ENCODE data around the gene ZFAND2B.

Gene ZFAND2B

DNA sequence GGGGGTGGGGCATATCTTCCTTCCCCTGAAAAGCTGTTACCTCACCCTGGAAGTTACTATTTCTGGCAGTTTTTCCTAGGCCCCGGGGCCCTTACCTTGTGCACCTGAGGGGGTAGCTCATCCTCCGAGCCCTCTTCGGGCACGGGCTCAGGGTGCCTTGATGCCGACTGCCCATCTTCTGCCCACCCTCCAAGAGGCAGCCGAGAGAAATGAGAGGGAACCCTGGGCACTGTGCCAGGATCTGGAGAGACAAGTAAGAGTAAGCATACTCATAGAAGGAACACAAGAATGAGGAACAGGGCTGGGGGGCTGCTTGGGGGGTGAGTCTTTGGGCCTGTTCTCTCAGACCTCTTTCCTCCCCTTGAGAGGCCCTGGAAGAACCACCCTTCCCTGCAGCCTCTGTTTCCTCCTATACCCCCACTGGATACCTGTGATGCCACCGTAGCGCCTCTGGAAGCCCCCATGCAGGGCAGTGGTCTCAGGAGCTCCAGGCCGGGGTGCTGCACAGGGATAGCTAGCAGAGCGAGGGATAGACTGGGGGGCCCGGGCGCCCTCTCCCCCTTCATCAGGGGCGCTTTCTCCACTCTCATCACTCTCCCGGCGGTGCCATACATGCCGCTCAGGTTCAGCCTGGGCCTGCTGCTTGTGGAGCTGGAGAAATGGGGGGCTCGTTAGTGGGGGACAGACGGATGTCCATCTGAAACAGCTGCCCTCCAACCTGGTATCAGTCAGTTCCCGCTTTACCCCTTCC lies 14.2 kb downstream of the ZFAND2B start:
- ATAC-seq, result no peak
- no peaks in the 10 kb centered on the region for H3K27me3 Mint-ChIP-seq
- no peaks in the 10 kb centered on the region for H3K9me3 Mint-ChIP-seq
- no peak overlapping the region for H3K4me3 Mint-ChIP-seq
- no peak for DNase-seq
- no peak overlapping the region for H3K27ac Mint-ChIP-seq
- peaks cover 45% of the 10 kb centered on the region for H3K4me1 Mint-ChIP-seq

DNA sequence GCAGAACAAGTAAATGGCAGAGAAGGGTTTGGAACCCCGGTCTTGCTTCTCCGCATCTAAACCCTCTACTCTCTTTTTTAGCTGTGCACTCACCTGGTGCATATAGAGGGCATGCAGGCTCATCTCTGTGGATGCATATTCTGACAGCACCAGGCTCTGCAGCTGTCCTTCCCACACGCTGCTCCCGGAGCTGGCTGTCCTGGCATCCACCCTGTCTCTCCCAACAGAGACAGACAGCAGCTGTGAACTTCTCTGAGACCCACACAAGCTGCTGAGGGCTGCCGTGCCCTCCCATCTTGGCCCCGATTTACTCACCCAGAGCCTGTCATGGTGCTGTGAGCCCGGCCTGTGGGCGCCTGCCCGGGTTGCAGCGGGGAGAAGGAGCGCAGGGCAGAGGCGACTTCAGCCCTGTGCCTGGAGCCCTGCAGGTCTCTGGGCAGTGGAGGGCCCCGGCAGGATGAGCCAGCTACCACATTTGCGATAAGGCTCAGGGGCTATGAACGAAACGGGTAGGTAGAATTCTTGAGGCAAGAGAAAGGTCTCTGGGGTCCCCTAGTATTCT lies 15.5 kb downstream of the ZFAND2B start:
- ATAC-seq (no peak), DNase-seq (no peak)
- no peaks in the 10 kb centered on the region for H3K9me3 Mint-ChIP-seq
- H3K4me3 Mint-ChIP-seq, result no peak overlapping the region
- H3K27ac Mint-ChIP-seq, result no peak overlapping the region
- H3K4me1 Mint-ChIP-seq, result peaks cover 39% of the 10 kb centered on the region
- no peaks in the 10 kb centered on the region for H3K27me3 Mint-ChIP-seq

DNA sequence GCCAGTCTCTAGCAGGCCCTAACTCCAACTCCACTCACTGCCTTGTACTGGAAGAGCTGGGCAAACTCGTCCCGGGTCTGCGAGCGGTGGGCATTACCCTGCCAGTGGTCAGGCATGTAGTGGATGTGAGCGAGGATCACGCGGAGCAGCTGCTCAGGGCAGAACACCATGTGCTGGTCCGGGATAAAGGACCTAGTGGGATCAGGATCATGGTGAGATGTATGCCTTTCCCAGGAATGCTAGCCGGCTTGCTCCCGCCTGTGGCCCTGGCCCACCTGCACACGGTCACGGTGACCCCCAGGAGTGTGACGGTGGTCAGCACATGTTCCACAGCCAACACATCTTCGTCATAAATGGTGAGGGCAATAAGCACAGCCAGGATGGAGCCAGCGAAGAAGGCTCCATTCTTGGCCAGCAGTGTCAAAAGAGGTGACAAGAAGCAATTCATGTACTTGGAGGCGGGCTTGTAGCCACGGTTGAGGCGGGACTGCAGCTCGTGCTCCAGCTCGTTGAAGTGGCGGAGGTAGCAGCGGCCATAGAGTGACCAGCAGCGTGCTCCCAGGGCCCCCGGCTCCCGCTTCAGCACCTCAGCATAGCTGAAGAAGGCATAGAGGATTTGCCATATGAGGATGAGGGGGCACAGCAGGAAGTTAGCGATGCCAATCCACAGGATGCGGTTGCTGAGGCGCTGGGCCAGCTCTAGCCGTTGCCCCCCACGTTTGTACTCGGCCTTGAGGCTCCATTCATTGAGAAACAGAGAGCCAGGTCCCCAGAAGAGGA lies 17.4 kb downstream of the ZFAND2B start:
- ATAC-seq, result no peak
- no peaks in the 10 kb centered on the region for H3K9me3 Mint-ChIP-seq
- no peak overlapping the region for H3K27ac Mint-ChIP-seq
- no peak for DNase-seq
- peaks cover 41% of the 10 kb centered on the region for H3K4me1 Mint-ChIP-seq
- no peaks in the 10 kb centered on the region for H3K27me3 Mint-ChIP-seq
- no peak overlapping the region for H3K4me3 Mint-ChIP-seq

DNA sequence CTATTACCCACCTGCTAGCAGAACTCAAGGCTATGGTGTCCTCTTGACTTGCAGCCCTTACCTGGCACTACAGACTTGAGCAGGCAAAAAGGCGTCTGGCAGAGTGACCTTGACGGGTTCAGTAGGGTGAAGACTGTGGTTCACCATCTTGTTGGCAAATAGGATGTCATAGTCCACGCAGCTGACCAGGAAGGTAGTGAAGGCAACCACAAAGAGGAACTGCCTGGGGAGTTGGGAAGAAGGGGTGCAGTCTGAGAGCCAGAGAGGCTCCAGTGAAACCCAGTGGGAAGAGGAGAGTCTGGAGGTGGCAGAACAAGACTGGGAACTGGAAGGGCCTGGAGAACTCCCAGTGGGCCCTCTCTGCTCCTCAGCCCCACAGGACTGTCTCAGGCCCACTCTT lies 18.8 kb downstream of the ZFAND2B start:
- no peak for DNase-seq
- Mint-ChIP-seq H3K4me1 (peaks cover 30% of the 10 kb centered on the region), H3K9me3 (no peaks in the 10 kb centered on the region), H3K27me3 (no peaks in the 10 kb centered on the region), H3K27ac (no peak overlapping the region), H3K4me3 (peak overlapping the region in 1 of 2 donors; percentile 12)
- ATAC-seq, result no peak

DNA sequence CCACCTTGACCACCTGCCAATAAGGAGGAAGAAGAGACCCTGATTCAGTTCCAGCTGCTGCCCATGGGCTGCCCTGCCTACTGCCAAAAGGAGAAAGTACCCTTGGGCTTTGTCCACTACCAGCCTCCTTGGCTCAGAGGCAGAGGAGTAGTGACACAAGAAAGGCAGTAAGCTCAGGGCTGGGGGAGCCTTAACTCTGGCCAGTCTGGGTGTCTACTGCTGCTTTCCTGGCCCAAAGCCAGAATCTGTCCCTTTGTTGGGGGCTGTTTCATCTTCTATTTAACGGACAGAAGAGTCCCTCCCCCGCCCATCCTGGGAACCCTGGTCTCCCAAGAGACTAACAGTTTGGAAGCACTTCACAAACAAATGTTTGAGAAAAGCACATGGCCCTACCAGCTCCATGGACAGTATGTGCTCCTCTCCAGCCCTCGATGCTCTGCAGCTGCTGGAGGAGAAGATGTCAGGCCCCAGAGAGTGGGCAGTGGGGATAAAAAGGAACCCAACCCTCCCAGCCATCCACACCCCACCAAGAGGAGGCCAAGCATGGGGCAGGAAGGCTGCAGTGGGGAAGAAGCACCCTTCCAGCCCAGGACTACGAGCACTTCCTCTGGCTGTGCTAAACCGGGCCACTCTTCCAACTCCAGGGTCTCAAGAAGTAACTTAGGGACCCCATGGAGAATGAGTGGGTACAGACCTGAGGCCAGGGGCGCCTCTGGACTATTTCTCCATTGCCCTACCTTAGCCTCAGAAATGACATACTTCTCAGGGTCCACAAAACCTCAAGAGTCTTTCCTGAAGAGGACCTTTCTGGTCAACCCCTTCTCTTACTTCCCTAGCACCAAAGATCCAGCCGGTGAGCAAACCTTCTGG lies 21.7 kb downstream of the ZFAND2B start:
- Mint-ChIP-seq H3K27ac (peak overlapping the region; percentile 70 to 90), H3K9me3 (no peaks in the 10 kb centered on the region), H3K4me3 (peak overlapping the region; percentile 81 to 100), H3K27me3 (no peaks in the 10 kb centered on the region), H3K4me1 (peaks cover 53% of the 10 kb centered on the region)
- DNase-seq (no peak), ATAC-seq (no peak)

DNA sequence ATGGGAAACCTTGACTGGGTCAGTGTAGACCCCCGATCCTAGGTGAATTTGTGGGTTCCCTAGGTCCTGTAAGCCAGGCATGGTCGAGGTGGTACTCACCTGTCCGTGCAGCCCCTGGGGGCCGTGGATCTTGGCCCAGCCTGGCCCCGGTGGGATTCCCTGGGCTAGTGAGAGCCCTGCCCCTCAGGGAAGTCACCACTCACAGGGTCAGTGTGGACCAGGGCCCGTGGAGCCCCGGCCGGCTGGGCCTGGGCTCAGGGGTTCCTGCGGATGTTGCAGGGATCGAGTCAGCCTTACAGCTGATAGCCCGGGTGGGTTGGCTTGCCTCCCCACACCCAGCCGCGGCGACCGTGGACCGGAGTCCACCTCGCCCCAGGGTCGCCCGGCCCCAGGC lies 22.3 kb downstream of the ZFAND2B start:
- no peaks in the 10 kb centered on the region for H3K9me3 Mint-ChIP-seq
- H3K4me1 Mint-ChIP-seq, result peaks cover 59% of the 10 kb centered on the region
- no peaks in the 10 kb centered on the region for H3K27me3 Mint-ChIP-seq
- H3K4me3 Mint-ChIP-seq, result peak overlapping the region; percentile 81 to 100
- DNase-seq (no peak), ATAC-seq (no peak)
- H3K27ac Mint-ChIP-seq, result peak overlapping the region; percentile 70 to 90

DNA sequence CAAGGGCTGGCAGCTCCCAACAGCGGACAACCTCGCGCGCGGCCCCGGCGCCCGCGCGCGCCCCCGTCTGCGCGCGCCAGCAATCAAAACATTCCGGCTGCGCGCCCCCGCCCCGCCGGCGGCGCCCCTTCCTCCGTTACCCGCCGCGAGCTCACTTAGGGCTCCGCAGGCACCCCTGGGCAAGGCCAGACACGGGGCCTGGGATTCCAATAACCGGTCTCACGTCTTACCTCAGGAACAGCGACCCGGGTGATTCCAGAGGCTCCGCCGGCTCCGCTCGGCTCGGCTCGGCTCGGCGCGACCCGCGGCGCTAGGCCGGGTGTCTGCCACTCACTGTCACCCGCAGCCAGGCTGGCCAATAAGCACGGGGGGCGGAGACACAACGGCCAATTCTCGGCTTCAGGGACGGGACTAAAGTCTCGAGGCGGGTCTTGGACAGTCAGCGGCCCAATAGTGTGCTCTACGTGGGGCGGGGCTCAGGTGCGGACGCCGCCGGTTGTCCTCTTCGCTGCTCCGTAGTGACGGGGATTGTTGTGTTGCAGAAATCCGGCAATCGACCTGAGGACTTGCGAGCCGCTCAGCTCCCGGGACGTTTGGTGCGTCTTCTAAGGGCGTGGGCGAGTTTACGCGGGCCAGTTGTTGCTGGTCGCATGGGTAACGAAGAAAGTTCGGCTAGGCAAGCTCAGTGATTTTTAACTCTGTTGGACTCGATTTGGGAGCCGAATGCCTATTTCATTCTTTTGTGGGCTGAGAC lies 22.9 kb downstream of the ZFAND2B start, which contains the start of the genes ANKZF1 and ATG9A:
Gene ANKZF1 (plus strand): TSS at position 502 of the 754 bp plus-strand sequence. CDS start 452 bp downstream, outside the sequence.
Gene ATG9A (minus strand): TSS at position 332 of the 754 bp plus-strand sequence. CDS start 1,612 bp downstream, outside the sequence.
- no peaks in the 10 kb centered on the region for H3K9me3 Mint-ChIP-seq
- peaks cover 65% of the 10 kb centered on the region for H3K4me1 Mint-ChIP-seq
- peak within 1 kb of the TSS; percentile 97 to 99 for H3K27ac Mint-ChIP-seq
- H3K27me3 Mint-ChIP-seq, result no peaks in the 10 kb centered on the region
- H3K4me3 Mint-ChIP-seq, result peak within 1 kb of the TSS; percentile 93 to 100
- ATAC-seq (peak; percentile 97), DNase-seq (peak; percentile 97 to 99)

DNA sequence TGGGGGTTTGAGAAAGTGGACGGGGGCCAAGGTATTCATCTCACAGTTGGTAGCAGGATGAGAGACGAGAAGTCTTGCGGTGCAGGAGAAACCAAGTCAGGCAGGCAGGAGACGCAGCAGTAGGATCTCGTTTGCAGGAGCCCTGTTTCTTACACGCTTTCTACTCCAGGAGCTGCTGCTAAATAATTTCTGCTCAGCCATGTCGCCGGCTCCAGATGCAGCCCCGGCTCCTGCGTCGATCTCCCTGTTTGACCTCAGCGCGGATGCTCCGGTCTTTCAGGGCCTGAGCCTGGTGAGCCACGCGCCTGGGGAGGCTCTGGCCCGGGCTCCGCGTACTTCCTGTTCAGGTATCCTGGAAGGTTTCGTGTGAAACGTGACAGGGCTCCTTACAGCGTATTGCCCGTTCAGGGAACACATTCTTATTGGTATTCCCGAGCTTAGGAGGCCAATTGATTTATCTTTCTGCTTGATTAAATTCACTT lies 23.5 kb downstream of the ZFAND2B start:
- peak; percentile 40 for ATAC-seq
- Mint-ChIP-seq H3K27me3 (no peaks in the 10 kb centered on the region), H3K27ac (peak overlapping the region; percentile 97 to 99), H3K9me3 (no peaks in the 10 kb centered on the region), H3K4me1 (peaks cover 69% of the 10 kb centered on the region), H3K4me3 (peak overlapping the region; percentile 93 to 100)
- DNase-seq, result peak; percentile 46 to 63

DNA sequence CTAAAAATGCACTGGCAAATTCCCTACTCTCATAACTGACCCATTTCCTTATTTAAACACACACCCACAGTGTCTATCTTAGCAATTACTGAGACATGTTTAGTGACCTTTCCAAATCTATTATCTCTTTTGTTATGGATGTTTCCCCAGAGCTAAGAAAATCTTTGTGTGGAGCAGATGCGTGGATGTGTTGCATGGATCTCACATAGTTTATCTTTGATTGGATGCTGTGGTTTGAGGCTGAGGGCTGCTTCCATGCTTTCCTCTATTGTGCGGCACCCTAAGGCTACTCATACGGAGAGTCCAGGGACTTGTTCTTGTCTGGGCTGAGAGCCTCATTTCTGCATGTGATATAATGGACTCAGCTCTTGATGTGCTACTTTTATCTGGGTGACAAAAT lies 27.7 kb downstream of the ZFAND2B start:
- Mint-ChIP-seq H3K27ac (no peak overlapping the region), H3K27me3 (no peaks in the 10 kb centered on the region), H3K9me3 (no peaks in the 10 kb centered on the region), H3K4me1 (peaks cover 48% of the 10 kb centered on the region), H3K4me3 (no peak overlapping the region)
- DNase-seq (no peak), ATAC-seq (no peak)

DNA sequence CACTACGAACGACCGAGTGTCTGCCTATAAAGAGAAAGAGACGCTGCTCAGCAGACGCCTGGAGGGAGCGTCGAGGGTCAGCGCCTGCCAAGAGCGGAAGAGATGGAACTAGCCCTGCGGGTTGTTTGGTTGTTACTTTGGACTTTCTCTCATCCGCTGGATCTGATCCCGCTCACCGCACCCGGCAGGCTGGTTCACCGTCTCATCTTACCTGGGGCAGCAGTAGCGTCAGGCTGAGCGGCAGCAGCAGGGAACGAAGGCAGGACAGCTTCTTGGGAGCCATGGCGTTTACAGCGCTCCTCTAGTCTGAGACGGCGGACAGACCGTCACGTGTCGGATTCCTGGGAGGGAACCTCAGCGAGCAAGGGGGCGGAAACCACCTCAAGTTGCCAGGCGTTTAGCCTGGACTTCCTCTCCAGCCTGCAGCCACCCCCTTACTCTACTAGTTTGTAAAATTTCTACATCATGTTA lies 36.7 kb downstream of the ZFAND2B start:
- ATAC-seq (no peak), DNase-seq (no peak)
- Mint-ChIP-seq H3K27ac (peak overlapping the region; percentile 46 to 55), H3K27me3 (no peaks in the 10 kb centered on the region), H3K4me1 (peaks cover 46% of the 10 kb centered on the region), H3K9me3 (no peaks in the 10 kb centered on the region), H3K4me3 (peak overlapping the region in 1 of 2 donors; percentile 72)

DNA sequence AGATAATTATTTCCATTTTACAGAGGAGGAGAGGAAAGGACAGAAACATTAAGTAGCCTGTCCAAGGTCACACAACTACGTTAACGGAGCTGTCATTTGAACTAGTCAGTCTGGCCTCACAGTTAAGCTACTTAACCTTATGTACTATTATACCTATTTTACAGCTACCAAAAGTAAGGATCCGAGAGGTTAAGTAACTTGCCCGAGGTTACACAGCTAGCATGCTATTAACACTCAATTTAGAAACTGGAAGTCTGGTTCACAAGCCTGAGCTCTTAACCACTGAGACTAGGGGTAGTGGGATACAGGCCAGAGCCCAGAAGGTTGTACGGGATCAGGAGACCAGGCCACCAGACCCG lies 38.2 kb downstream of the ZFAND2B start:
- DNase-seq (no peak), ATAC-seq (no peak)
- H3K9me3 Mint-ChIP-seq, result no peaks in the 10 kb centered on the region
- no peaks in the 10 kb centered on the region for H3K27me3 Mint-ChIP-seq
- peak overlapping the region; percentile 96 to 98 for H3K4me3 Mint-ChIP-seq
- peaks cover 61% of the 10 kb centered on the region for H3K4me1 Mint-ChIP-seq
- H3K27ac Mint-ChIP-seq, result peak overlapping the region; percentile 97 to 98

DNA sequence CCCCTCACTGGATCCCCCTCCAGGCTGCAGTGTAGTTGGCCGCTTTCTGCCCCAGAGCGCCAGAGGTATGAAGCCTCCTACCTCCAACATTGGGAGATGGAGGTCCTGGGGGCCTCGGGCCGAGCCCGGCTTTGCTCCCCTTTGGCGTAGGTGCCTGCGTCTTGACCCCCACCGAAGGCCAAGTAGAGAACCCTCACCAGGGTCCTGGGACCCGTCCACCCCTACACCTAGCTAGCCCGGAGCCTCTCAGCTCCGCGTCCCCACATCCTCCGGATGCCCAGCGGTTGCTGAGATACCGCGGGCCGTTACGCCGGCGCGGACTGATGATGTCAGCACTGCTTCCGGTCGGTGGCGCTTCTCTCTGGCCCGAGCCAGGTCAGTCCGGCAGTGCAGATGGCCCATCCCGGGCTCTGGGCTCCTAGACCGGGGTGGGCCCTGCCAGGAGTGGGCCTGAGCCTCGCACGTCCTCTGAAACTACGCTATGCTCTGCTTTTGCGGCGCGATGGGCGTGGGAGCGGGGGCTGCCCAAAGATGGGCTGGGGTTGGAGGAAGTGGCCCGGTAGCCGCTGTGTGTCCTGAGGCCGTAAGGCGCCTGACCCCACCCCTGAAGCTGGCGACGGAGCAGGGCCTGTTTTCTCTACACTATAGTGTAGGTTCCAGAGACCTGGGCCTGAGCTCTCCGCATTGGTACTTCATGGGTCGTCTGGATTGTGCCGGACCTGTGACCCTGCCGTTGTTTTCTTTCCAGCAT lies 38.7 kb downstream of the ZFAND2B start, which contains the start of the genes GLB1L and STK16:
Gene GLB1L (minus strand): TSS at position 297 of the 751 bp plus-strand sequence. CDS start 1,871 bp downstream, outside the sequence.
Gene STK16 (plus strand): TSS at position 332 of the 751 bp plus-strand sequence. CDS start 521 bp downstream, outside the sequence.
- no peaks in the 10 kb centered on the region for H3K27me3 Mint-ChIP-seq
- ATAC-seq, result peak; percentile 77
- H3K4me3 Mint-ChIP-seq, result peak within 1 kb of the TSS; percentile 96 to 98
- peak within 1 kb of the TSS; percentile 97 to 98 for H3K27ac Mint-ChIP-seq
- peaks cover 66% of the 10 kb centered on the region for H3K4me1 Mint-ChIP-seq
- H3K9me3 Mint-ChIP-seq, result no peaks in the 10 kb centered on the region
- DNase-seq, result peak; percentile 86 to 90

DNA sequence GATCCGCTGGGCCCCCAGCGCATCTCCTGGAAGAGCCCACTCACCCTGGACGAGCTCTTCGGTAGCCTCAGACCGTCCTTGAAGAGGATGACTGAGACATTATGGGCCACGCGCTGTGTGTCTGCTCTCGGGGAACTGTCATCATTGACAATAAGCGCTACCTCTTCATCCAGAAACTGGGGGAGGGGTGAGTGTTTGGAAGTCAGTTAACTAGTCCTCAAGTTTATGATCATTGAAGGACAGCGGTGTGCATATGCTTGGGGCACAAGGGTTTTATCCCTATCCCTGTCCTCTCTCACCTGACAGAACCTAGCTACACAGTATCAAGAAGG lies 39.3 kb downstream of the ZFAND2B start:
- no peak for DNase-seq
- Mint-ChIP-seq H3K27me3 (no peaks in the 10 kb centered on the region), H3K4me1 (peaks cover 72% of the 10 kb centered on the region)

More for the DNA sequence above, 39.3 kb downstream of the ZFAND2B start:
- no peak for ATAC-seq
- Mint-ChIP-seq H3K4me3 (peak overlapping the region; percentile 96 to 98), H3K27ac (peak overlapping the region; percentile 97 to 98), H3K9me3 (no peaks in the 10 kb centered on the region)

Data from stimulated activated naive CD8-positive, alpha-beta T cell treated with anti-CD3 and anti-CD28 coated beads, Interleukin-15, amount 100 ng/mL, for 72 hours (primary cell).